Measurements from ENCODE around the gene MMP24.
"Not testable (repeated sequence)": the region's sequence is repeated elsewhere in the genome, so short reads cannot be mapped to it uniquely, and the experiment has no call there.

MMP24 gene

DNA sequence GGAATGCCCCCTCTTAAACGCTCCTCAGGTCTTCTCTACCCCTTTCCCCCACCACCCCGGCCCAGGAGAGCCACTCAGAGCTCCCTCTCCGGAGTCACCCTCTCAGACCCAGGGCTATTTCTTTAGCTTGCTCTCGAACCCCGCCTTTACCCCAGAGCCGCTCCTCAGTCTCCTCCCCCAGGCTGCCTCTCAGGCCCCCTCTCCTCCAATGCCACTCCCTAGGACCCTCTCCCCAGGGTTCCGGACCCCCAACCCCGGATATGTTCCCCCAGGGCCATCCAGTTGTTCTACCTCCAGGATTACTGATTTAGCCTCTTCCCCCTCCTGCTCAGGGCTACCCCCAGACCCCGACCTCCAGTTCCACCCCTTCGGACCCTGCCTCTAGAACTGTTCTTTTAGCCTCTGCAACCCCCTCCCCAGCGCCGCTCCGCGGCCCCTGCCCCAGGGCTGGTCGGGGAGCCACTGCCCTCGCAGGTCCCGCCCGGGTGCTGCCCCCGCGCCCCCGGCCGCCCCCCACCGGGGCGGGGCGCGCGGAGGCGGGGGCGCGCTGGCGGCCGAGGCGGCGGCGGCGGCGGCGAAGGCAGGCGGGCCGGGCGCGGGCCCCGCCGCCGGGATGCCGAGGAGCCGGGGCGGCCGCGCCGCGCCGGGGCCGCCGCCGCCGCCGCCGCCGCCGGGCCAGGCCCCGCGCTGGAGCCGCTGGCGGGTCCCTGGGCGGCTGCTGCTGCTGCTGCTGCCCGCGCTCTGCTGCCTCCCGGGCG, at the start of gene MMP24:
TSS of gene MMP24 (plus strand) at position 565 of the 758 bp plus-strand sequence. CDS start at position 614, 49 bp downstream.
- TF ChIP-seq, protein P1, sequence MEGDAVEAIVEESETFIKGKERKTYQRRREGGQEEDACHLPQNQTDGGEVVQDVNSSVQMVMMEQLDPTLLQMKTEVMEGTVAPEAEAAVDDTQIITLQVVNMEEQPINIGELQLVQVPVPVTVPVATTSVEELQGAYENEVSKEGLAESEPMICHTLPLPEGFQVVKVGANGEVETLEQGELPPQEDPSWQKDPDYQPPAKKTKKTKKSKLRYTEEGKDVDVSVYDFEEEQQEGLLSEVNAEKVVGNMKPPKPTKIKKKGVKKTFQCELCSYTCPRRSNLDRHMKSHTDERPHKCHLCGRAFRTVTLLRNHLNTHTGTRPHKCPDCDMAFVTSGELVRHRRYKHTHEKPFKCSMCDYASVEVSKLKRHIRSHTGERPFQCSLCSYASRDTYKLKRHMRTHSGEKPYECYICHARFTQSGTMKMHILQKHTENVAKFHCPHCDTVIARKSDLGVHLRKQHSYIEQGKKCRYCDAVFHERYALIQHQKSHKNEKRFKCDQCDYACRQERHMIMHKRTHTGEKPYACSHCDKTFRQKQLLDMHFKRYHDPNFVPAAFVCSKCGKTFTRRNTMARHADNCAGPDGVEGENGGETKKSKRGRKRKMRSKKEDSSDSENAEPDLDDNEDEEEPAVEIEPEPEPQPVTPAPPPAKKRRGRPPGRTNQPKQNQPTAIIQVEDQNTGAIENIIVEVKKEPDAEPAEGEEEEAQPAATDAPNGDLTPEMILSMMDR (IDR thresholded peaks at IDR 0.05; ENCODE audit: control extremely low read depth, extremely low read depth, low read depth, missing control alignments) = no peak
- ChIA-PET CTCF (no interaction called here), POLR2A (no interaction called here)
- DNase-seq (ENCODE audit: extremely low spot score) = no peak

DNA sequence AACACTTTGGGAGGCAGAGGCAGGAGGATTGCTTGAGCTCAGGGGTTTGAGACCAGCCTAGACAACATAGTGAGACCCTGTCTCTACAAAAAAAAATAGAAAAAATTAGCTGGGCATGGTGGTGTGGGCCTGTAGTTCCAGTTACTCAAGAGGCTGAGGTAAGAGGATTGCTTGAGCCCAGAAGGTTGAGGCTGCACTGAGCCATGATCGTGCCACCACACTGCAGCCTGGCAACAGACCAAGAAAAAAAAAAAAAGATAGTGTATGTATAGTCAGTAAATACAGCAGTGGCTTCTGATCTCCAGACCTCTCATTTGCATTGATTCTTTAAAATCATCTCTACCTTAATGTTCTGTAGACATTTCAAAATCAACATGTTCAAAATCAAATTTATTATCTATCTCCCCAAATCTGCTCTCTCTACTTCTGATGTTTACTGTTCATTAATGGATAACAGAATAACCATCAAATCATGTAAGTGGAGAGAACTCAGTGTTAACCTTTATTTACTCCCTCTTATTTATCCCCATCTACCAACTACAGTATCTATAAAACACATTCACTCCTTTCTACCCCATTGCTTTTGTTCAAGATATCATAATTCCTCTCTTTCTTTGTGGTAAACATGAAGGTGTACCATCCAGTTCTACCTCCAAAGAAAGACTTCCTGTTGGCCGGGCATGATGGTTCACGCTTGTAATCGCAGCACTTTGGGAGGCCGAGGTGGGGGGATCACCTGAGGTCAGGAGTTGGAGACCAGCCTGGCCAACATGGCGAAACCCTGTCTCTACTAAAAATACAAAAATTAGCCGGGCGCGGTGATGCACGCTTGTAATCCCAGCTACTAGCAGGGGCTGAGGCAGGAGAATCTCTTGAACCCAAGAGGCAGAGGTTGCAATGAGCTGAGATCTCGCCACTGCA, 46.9 kb upstream of the MMP24 start:
- ChIA-PET POLR2A (no interaction called here), CTCF (interaction anchor here (1.2 kb wide), 1 partner anchor 11 kb away, joined by 3 read pairs; no protein-coding TSS in a partner anchor)
- TF ChIP-seq, protein P1 (IDR thresholded peaks at IDR 0.05; ENCODE audit: control extremely low read depth, extremely low read depth, low read depth, missing control alignments) = no peak
- no peak for DNase-seq (ENCODE audit: extremely low spot score)

DNA sequence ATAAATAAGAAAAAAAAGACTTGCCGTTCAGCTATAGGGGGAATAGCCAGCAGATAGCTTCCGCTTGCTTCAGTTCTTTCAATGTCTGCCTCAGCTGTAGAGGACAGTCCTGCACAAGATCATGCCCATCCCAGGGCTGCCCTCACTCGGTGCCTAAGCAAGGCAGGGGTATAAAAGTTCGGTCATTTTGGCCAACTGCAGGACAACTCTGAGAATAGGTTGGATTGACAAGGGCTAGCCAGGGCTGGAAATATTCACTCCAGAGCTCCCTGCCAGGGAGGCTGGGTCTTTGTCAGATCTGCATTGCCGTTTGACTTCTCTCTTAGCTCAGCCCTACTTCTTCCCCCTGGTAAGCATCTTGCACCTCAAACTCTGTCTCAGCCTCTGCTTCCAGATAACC, 46.2 kb upstream of the MMP24 start:
- DNase-seq (ENCODE audit: extremely low spot score) = no peak
- ChIA-PET CTCF (interaction anchor here (1.2 kb wide), 1 partner anchor 12 kb away, joined by 3 read pairs; no protein-coding TSS in a partner anchor), POLR2A (no interaction called here)
- TF ChIP-seq, protein P1 (IDR thresholded peaks at IDR 0.05; ENCODE audit: control extremely low read depth, extremely low read depth, low read depth, missing control alignments) = no peak

DNA sequence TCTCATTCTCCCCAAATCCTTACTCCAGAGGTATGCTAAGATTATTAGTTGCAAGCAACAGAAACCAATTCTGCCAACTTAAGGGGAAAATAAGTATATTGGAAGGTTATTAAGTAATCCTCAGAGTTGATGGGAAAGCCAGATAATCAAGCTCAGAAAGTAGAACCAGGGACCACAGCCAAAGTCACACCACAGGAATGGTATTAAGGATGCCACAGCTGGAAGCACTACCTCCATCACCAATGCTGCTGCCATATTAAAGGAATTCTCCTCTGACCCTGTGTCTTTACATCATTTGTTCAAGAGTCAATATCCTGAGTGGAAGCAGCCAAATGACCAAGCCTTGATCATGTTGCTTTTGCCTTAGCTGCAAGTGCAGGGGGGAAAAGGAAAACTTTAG, 44.8 kb upstream of the MMP24 start:
- ChIA-PET CTCF (no interaction called here), POLR2A (no interaction called here)
- TF ChIP-seq, protein P1 (IDR thresholded peaks at IDR 0.05; ENCODE audit: control extremely low read depth, extremely low read depth, low read depth, missing control alignments) = no peak
- DNase-seq (ENCODE audit: extremely low spot score) = no peak

DNA sequence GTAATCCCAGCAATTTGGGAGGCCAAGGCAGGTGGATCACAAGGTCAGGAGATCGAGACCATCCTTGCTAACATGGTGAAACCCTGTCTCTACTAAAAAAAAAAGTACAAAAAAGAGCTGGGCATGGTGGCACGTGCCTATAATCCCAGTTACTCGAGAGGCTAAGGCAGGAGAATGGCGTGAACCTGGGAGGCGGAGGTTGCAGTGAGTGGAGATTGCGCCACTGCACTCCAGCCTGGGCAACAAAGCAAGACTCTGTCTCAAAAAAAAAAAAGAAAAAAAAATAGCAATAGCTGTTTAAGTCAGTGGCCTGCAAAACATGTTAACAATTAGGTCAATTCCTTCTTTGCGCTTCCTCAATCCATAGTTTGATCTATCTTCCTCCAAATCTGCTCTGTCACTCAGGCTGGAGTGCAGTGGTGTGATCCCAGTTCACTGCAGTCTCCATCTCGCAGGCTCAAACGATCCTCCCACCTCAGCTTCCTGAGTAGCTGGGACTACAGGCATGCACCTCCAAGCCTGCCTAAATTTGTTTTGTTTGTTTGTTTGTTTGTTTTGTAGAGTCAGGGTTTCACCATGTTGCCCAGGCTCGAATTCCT, 39.7 kb upstream of the MMP24 start:
- CTCF ChIA-PET = interaction anchor here (1.4 kb wide), 1 partner anchor 90 kb away, joined by 3 read pairs; no protein-coding TSS in a partner anchor
- POLR2A ChIA-PET = not testable (repeated sequence)

DNA sequence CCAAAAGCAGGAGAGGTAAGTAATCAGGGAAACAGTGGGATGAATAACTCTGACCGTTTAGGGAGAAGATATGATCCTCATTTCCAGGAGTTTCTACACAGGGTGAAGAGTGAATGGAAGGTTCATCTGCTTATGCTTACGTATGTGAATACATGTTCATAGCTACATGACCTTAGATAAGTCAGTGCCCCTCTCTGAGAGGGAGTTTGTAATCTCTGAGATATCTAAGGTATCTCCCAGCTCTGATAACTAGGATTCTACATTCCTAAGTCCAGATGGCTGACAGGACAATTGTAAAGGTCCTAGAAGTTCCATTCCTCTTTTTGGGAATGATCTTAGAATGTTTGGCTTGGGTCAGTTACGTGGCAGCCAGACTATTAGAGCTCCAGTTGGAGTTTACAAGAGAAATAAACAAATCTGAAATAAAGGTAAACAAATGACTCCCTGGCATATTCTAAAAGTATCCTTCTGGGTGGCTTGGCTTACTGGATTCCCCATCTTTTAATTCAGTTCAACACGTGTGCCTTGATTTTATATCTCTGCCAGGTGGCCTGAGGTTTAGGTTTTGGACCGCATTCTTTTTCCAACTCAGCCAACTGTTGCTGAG, 38.8 kb upstream of the MMP24 start:
- CTCF ChIA-PET = interaction anchor here (1.0 to 1.4 kb wide), 3 partner anchors 20 to 91 kb away, joined by 3 to 4 read pairs (median 3); no protein-coding TSS in a partner anchor
- POLR2A ChIA-PET = no interaction called here
- no peak for DNase-seq (ENCODE audit: extremely low spot score)
- TF ChIP-seq, protein P1 (IDR thresholded peaks at IDR 0.05; ENCODE audit: control extremely low read depth, extremely low read depth, low read depth, missing control alignments) = no peak

More for the DNA sequence above, 39.7 kb upstream of the MMP24 start:
- not testable (repeated sequence) for DNase-seq (ENCODE audit: extremely low spot score)

DNA sequence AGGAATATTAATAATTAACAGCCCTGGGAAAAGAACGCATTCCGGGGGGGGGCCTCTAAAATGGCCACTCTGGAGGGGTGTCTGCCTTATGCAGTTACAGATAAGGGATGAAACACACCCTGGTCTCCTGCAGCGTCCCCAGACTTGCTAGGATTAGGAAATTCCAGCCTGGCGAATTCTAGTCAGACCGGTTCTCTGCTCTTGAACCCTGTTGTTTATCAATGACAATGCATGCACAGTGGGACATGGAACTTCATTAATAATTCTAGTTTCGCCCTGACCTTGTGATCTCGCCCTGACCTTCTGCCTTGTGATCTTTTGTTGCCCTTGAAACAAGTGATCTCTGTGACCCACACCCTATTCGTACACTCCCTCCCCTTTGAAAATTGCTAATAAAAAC, 37.3 kb upstream of the MMP24 start:
- POLR2A ChIA-PET; DNase-seq (ENCODE audit: extremely low spot score); CTCF ChIA-PET: not testable (repeated sequence)

Data from GM10248 (cell line).